ENCODE measurements around the gene IQCF2.

Gene IQCF2

DNA sequence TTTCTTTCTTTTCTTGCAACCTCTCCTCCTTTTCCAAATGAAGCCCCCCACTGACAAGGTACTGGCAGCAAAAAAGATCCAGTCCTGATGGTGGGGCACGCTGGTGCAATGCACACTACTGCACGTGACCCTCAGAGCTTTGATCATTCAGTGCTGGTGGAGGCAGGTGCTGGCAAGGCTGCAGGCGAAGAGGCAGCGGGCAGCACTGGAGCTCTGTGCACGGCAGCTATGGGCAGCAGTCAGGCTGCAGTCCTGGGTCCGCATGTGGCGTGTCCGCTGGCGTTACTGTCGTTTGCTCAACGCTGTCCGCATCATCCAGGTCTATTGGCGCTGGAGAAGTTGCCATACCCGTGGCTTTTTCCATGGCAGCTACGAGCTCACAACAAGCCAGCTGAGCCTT, 42.3 kb upstream of the IQCF2 start:
- CTCF ChIA-PET = interaction anchor here (2.3 kb wide), 1 partner anchor 19 kb away, joined by 7 read pairs; no protein-coding TSS in a partner anchor
- no peak overlapping the region for H3K4me3 ChIP-seq (ENCODE audit: low read depth, low read length)
- TF ChIP-seq, protein P1, sequence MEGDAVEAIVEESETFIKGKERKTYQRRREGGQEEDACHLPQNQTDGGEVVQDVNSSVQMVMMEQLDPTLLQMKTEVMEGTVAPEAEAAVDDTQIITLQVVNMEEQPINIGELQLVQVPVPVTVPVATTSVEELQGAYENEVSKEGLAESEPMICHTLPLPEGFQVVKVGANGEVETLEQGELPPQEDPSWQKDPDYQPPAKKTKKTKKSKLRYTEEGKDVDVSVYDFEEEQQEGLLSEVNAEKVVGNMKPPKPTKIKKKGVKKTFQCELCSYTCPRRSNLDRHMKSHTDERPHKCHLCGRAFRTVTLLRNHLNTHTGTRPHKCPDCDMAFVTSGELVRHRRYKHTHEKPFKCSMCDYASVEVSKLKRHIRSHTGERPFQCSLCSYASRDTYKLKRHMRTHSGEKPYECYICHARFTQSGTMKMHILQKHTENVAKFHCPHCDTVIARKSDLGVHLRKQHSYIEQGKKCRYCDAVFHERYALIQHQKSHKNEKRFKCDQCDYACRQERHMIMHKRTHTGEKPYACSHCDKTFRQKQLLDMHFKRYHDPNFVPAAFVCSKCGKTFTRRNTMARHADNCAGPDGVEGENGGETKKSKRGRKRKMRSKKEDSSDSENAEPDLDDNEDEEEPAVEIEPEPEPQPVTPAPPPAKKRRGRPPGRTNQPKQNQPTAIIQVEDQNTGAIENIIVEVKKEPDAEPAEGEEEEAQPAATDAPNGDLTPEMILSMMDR (IDR thresholded peaks at IDR 0.05; ENCODE audit: insufficient read depth, low read length, missing control alignments) = no peak
- no peak for DNase-seq (ENCODE audit: low read depth, low spot score)
- POLR2A ChIA-PET = no interaction called here

DNA sequence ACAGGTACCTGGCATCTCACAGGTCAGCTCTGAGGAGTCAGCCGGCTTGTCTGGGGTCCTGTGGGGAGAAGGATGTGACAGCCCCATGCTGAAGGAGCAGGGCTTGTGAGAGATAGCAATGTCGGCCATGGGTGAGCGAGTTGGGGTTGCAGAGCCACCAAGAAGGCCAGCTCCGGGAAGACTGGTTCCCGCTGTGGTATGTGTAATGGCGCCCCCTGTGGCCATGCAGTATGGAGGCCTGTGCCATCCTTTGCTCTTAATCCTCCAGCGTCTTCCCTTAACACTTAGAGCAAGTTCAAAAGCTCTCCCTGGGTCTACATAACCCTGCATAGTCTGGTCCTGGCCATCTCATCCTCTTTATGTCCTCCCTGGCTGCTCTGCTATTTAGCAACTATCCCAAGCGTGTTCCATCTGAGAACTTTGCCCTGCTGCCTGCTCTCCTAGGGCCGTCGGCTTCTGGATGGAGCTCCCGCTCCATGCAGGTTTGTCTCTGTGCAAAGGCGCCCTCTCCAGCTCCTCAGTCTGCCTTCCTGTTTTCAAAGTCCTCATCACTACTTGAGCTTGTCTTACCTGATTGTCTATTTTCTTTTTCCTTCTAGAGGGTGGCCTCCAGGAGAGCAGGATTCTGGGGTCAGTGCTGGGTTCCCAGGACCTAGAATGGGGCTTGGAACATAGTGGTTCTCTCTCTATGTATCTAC, 41.6 kb upstream of the IQCF2 start:
- ChIA-PET POLR2A (no interaction called here), CTCF (interaction anchor here (2.3 kb wide), 1 partner anchor 20 kb away, joined by 7 read pairs; no protein-coding TSS in a partner anchor)
- TF ChIP-seq, protein P1 (IDR thresholded peaks at IDR 0.05; ENCODE audit: insufficient read depth, low read length, missing control alignments) = no peak
- no peak for DNase-seq (ENCODE audit: low read depth, low spot score)
- no peak overlapping the region for H3K4me3 ChIP-seq (ENCODE audit: low read depth, low read length)

DNA sequence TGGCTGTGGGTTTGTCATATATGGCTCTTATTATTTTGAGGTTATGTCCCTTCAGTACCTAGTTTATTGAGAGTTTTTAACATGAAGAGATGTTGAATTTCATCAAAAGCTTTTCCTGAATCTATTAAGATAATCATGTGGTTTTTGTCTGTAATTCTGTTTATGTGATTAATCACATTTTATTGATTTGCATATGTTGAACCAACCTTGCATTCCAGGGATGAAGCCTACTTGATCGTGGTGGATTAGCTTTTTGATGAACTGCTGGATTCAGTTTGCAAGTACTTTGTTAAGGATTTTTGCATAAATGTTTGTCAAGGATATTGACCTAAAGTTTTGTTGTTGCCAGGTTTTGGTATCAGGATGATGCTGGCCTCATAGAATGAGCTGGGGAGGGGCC, 33.1 kb upstream of the IQCF2 start:
- TF ChIP-seq, protein P1 (IDR thresholded peaks at IDR 0.05; ENCODE audit: insufficient read depth, low read length, missing control alignments) = no peak
- DNase-seq (ENCODE audit: low read depth, low spot score) = no peak
- ChIA-PET CTCF (no interaction called here), POLR2A (no interaction called here)
- H3K4me3 ChIP-seq (ENCODE audit: low read depth, low read length) = no peak overlapping the region

DNA sequence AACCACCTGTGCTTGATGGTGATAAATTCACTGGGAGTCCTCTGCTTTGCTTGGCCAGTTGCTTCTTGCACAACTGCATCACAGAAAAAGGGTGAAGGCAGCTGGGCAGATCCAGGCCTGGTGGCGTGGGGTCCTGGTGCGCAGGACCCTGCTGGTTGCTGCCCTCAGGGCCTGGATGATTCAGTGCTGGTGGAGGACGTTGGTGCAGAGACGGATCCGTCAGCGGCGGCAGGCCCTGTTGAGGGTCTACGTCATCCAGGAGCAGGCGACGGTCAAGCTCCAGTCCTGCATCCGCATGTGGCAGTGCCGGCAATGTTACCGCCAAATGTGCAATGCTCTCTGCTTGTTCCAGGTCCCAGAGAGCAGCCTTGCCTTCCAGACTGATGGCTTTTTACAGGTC, 31.1 kb upstream of the IQCF2 start:
- POLR2A ChIA-PET = no interaction called here

GRCh38 chr3:51830836-51831385, 30.5 kb upstream of the IQCF2 start:
- TF ChIP-seq, protein P1 (IDR thresholded peaks at IDR 0.05; ENCODE audit: insufficient read depth, low read length, missing control alignments) = no peak
- ChIA-PET CTCF (no interaction called here), POLR2A (no interaction called here)
- DNase-seq (ENCODE audit: low read depth, low spot score) = no peak
- H3K4me3 ChIP-seq (ENCODE audit: low read depth, low read length) = no peak overlapping the region

More for the DNA sequence above, 31.1 kb upstream of the IQCF2 start:
- TF ChIP-seq, protein P1 (IDR thresholded peaks at IDR 0.05; ENCODE audit: insufficient read depth, low read length, missing control alignments) = no peak
- CTCF ChIA-PET = no interaction called here
- DNase-seq (ENCODE audit: low read depth, low spot score) = no peak
- H3K4me3 ChIP-seq (ENCODE audit: low read depth, low read length) = no peak overlapping the region

- POLR2A ChIA-PET = no interaction called here
- H3K4me3 ChIP-seq (ENCODE audit: low read depth, low read length) = no peak overlapping the region
- TF ChIP-seq, protein P1 (IDR thresholded peaks at IDR 0.05; ENCODE audit: insufficient read depth, low read length, missing control alignments) = no peak
- no peak for DNase-seq (ENCODE audit: low read depth, low spot score)
- CTCF ChIA-PET = no interaction called here
Observed at GRCh38 chr3:51836606-51837005, 24.8 kb upstream of the IQCF2 start.
